H1 (cell line): Measurements from ENCODE around the gene KIF25. TPM values are rescaled to one million over a fixed set of nuclear protein-coding genes. Genes with fewer than 3 reads are reported as not detected.
A peak's percentile ranks its signal among the peaks of the same experiment; 100 is the strongest.

Source experiments
- CTCF ChIA-PET: fragments of 300-600 bp; sonication (Branson Sonifier 250); formaldehyde crosslinking; loops from one replicate; lab custom pipeline; 2021; ENCODE audit not compliant: partially characterized antibody; lab: Charles Lee
- POLR2A ChIA-PET: fragments of 300-600 bp; sonication (Branson Sonifier 250); formaldehyde crosslinking; loops from one replicate; lab custom pipeline; 2021; ENCODE audit warnings: inconsistent platforms; ENCODE audit not compliant: partially characterized antibody; lab: Charles Lee
- DNase-seq, 2 experiments: peaks; one replicate each; pipeline versions ENCODE4 v3.0.0 to v3.0.0-alpha.2; 2010 to 2022; ENCODE audit warnings: low spot score in 2 of 2, low read depth in 1 of 2, mixed read lengths in 1 of 2
- FAIRE-seq: peaks from 2 replicates; lab custom pipeline; 2011; peaks lifted over from hg19 to GRCh38; lab: Jason Lieb, UNC
- H2AFZ ChIP-seq: 2 replicates; pipeline ENCODE4 v1.8.1; 2012; ENCODE audit warnings: low read length, inconsistent platforms
- H2AK5ac ChIP-seq: 2 replicates; pipeline ENCODE4 v1.6.1; 2013; ENCODE audit warnings: low read depth, low read length
- H2BK120ac ChIP-seq: replicated peaks from 2 replicates; pipeline ENCODE3; 2013; ENCODE audit warnings: low read depth, low read length, inconsistent platforms
- H2BK12ac ChIP-seq: 2 replicates; pipeline ENCODE4 v1.6.1; 2013; ENCODE audit warnings: low read depth, low read length
- H2BK15ac ChIP-seq: 2 replicates; pipeline ENCODE4 v1.6.1; 2013; ENCODE audit warnings: low read length
- H2BK20ac ChIP-seq: 2 replicates; pipeline ENCODE4 v1.6.1; 2013; ENCODE audit warnings: low read length
- H2BK5ac ChIP-seq: 2 replicates; pipeline ENCODE4 v1.6.1; 2013; ENCODE audit warnings: low read depth, low read length
- H3K14ac ChIP-seq: 2 replicates; pipeline ENCODE4 v1.6.1; 2013; ENCODE audit warnings: inconsistent platforms; ENCODE audit not compliant: insufficient read length
- H3K18ac ChIP-seq: 2 replicates; pipeline ENCODE4 v1.6.1; 2013; ENCODE audit warnings: low read length; ENCODE audit errors: extremely low read depth
- H3K23ac ChIP-seq: 2 replicates; pipeline ENCODE4 v1.6.1; 2013; ENCODE audit warnings: inconsistent platforms; ENCODE audit not compliant: insufficient read length
- H3K23me2 ChIP-seq: 2 replicates; pipeline ENCODE4 v1.6.1; 2013; ENCODE audit warnings: low read depth, low read length
- H3K27ac ChIP-seq: 2 replicates; pipeline ENCODE4 v1.6.1; 2011; ENCODE audit warnings: low read depth, low read length, inconsistent platforms
- H3K27me3 ChIP-seq, 4 experiments: replicated peaks in 1 of 4; 1 replicate in 1 of 4; 2 replicates in 3 of 4; pipeline versions ENCODE4 v1.6.1 to v1.8.1; 2011 to 2013; ENCODE audit warnings: low read length in 3 of 4, mild to moderate bottlenecking in 3 of 4, inconsistent platforms in 2 of 4, mixed read lengths in 2 of 4, moderate library complexity in 1 of 4; ENCODE audit not compliant: control insufficient read depth in 3 of 4, insufficient read depth in 3 of 4; ENCODE audit errors: extremely low read depth in 1 of 4
- H3K36me3 ChIP-seq, 4 experiments: 2 replicates each; pipeline versions ENCODE4 v1.6.1 to v1.8.1; 2011 to 2013; ENCODE audit warnings: mild to moderate bottlenecking in 4 of 4, low read length in 3 of 4, moderate library complexity in 2 of 4, control low read depth in 1 of 4, inconsistent platforms in 1 of 4; ENCODE audit not compliant: insufficient read depth in 4 of 4, control insufficient read depth in 2 of 4
- H3K4ac ChIP-seq: replicated peaks from 2 replicates; pipeline ENCODE3; 2013; ENCODE audit warnings: low read length, low read depth, mixed read lengths, inconsistent platforms; ENCODE audit not compliant: insufficient read length
- H3K4me1 ChIP-seq, 4 experiments: replicated peaks in 1 of 4; 1 replicate in 1 of 4; 2 replicates in 3 of 4; pipeline versions ENCODE4 v1.6.1 to v1.8.1; 2011 to 2013; ENCODE audit warnings: low read length in 3 of 4, inconsistent platforms in 2 of 4, mixed read lengths in 1 of 4; ENCODE audit not compliant: insufficient read depth in 4 of 4, control insufficient read depth in 3 of 4
- H3K4me2 ChIP-seq, 2 experiments: 2 replicates each; pipeline versions ENCODE4 v1.6.1 to v1.8.1; 2011 to 2013; ENCODE audit warnings: low read depth in 2 of 2, low read length in 2 of 2, control low read depth in 1 of 2, inconsistent platforms in 1 of 2, mild to moderate bottlenecking in 1 of 2; ENCODE audit not compliant: insufficient read depth in 1 of 2
- H3K4me3 ChIP-seq, 4 experiments: fragments of 200-600, 300-600 bp in 1 of 4; sonication (generic), shearing (Covaris generic), sonication (Bioruptor Twin) in 1 of 4; 2 replicates each; pipeline versions ENCODE4 v1.5.1 to v1.8.1; 2011 to 2016; ENCODE audit warnings: low read length in 4 of 4, low read depth in 3 of 4, control low read depth in 2 of 4, inconsistent platforms in 2 of 4, mild to moderate bottlenecking in 2 of 4, mixed read lengths in 1 of 4, moderate library complexity in 1 of 4; ENCODE audit not compliant: insufficient read depth in 2 of 4; ENCODE audit errors: extremely low read depth in 1 of 4
- H3K56ac ChIP-seq: replicated peaks from 2 replicates; pipeline ENCODE3; 2013; ENCODE audit warnings: low read depth, mild to moderate bottlenecking, mixed read lengths, low read length, inconsistent platforms; ENCODE audit not compliant: insufficient read length
- H3K79me1 ChIP-seq: 2 replicates; pipeline ENCODE4 v1.6.1; 2013; ENCODE audit warnings: low read depth, low read length, control low read depth
- H3K79me2 ChIP-seq, 2 experiments: 2 replicates each; pipeline versions ENCODE4 v1.6.1 to v1.8.1; 2012 to 2013; ENCODE audit warnings: low read length in 2 of 2, mild to moderate bottlenecking in 2 of 2, inconsistent platforms in 1 of 2; ENCODE audit not compliant: insufficient read depth in 2 of 2, control insufficient read depth in 1 of 2
- H3K9ac ChIP-seq, 4 experiments: replicated peaks in 1 of 4; 1 replicate in 1 of 4; 2 replicates in 3 of 4; pipeline versions ENCODE4 v1.6.1 to v1.8.1; 2011 to 2013; ENCODE audit warnings: low read depth in 3 of 4, low read length in 3 of 4, control low read depth in 2 of 4, mild to moderate bottlenecking in 2 of 4, moderate library complexity in 2 of 4, inconsistent platforms in 1 of 4; ENCODE audit errors: extremely low read depth in 1 of 4
- H3K9me3 ChIP-seq, 2 experiments: 2 replicates each; pipeline versions ENCODE4 v1.6.1 to v1.8.1; 2012 to 2013; ENCODE audit warnings: mild to moderate bottlenecking in 2 of 2, moderate library complexity in 2 of 2, control low read depth in 1 of 2, inconsistent platforms in 1 of 2, low read depth in 1 of 2, low read length in 1 of 2, mixed read lengths in 1 of 2; ENCODE audit not compliant: insufficient read depth in 2 of 2
- H4K20me1 ChIP-seq, 2 experiments: replicated peaks in 1 of 2; 2 replicates each; pipeline versions ENCODE3 to v1.8.1; 2011 to 2013; ENCODE audit warnings: inconsistent platforms in 2 of 2, low read length in 2 of 2, mild to moderate bottlenecking in 1 of 2; ENCODE audit not compliant: insufficient read depth in 2 of 2, control insufficient read depth in 1 of 2
- H4K5ac ChIP-seq: 2 replicates; pipeline ENCODE4 v1.6.1; 2013; ENCODE audit warnings: low read length, low read depth, mixed read lengths, inconsistent platforms; ENCODE audit not compliant: insufficient read length
- H4K8ac ChIP-seq: 2 replicates; pipeline ENCODE4 v1.8.0; 2013; ENCODE audit warnings: mild to moderate bottlenecking, moderate library complexity, low read length, inconsistent platforms; ENCODE audit not compliant: insufficient read depth; ENCODE audit errors: extremely low read depth
- H4K91ac ChIP-seq: replicated peaks from 2 replicates; pipeline ENCODE3; 2013; ENCODE audit warnings: low read length, mixed read lengths, inconsistent platforms; ENCODE audit not compliant: insufficient read length
- BACH1 ChIP-seq: IDR thresholded peaks from 2 replicates; pipeline ENCODE4 v1.6.1; 2012; ENCODE audit warnings: low read length, improper control_type of control experiment
- BRCA1 ChIP-seq: IDR thresholded peaks from 2 replicates; pipeline ENCODE4 v1.6.1; 2012; ENCODE audit warnings: low read depth, low read length, improper control_type of control experiment
- CEBPB ChIP-seq: IDR thresholded peaks from 2 replicates; pipeline ENCODE4 v1.6.1; 2012; ENCODE audit warnings: low read depth, low read length
- CHD2 ChIP-seq: IDR thresholded peaks from 2 replicates; pipeline ENCODE4 v1.6.1; 2012; ENCODE audit warnings: low read length, improper control_type of control experiment
- HDAC6 ChIP-seq: IDR thresholded peaks from one replicate; pipeline ENCODE4 v1.7.1; 2012; ENCODE audit warnings: low read depth, mild to moderate bottlenecking, inconsistent platforms, low read length, moderate library complexity
- NANOG ChIP-seq: IDR thresholded peaks from 2 replicates; pipeline ENCODE4 v1.6.1; 2011; ENCODE audit warnings: low read length, low read depth, mild to moderate bottlenecking, inconsistent platforms; ENCODE audit not compliant: insufficient read depth, poor library complexity, severe bottlenecking
- POU5F1 ChIP-seq: IDR thresholded peaks from 2 replicates; pipeline ENCODE4 v1.6.1; 2011; ENCODE audit warnings: low read depth, mild to moderate bottlenecking, low read length, moderate library complexity
- SIRT6 ChIP-seq: IDR thresholded peaks from one replicate; pipeline ENCODE4 v1.7.1; 2012; ENCODE audit warnings: low read length, inconsistent platforms
- TAF1 ChIP-seq: IDR thresholded peaks from 2 replicates; pipeline ENCODE4 v1.6.1; 2011; ENCODE audit warnings: mild to moderate bottlenecking, low read depth, low read length
- TCF12 ChIP-seq: IDR thresholded peaks from 2 replicates; pipeline ENCODE4 v1.6.1; 2011; ENCODE audit warnings: low read depth, mild to moderate bottlenecking, low read length
- YY1 ChIP-seq: IDR thresholded peaks from 2 replicates; pipeline ENCODE4 v1.6.1; 2011; ENCODE audit warnings: low read depth, mild to moderate bottlenecking, low read length
- WGBS, 2 experiments: shearing (Covaris generic) in 1 of 2; methylation state at CpG; one replicate each; pipeline versions ENCODE4 v1.1.6 to v1.1.7; 2013 to 2015; ENCODE audit warnings: low lambda C conversion rate in 2 of 2, mixed read lengths in 2 of 2, inconsistent platforms in 1 of 2, low coverage in 1 of 2, missing lambda C conversion rate in 1 of 2; ENCODE audit not compliant: insufficient replicate concordance in 2 of 2, insufficient coverage in 1 of 2, insufficient read length in 1 of 2; ENCODE audit errors: extremely low coverage in 1 of 2, missing lambda C conversion rate in 1 of 2; 5-methylcytosine and 5-hydroxymethylcytosine counted together
- long read RNA-seq, 2 experiments: library from RNA in 1 of 2; library from capped mRNA in 1 of 2; stranded (forward); transcript quantifications; one replicate each; pipeline ENCODE4 v2.0.0, GENCODE V29; 2021; ENCODE audit warnings: inconsistent platforms in 1 of 2
- polyA minus RNA-seq, 3 experiments: library from RNA; depleted of rRNA, polyadenylated mRNA; stranded (reverse); fragments of >200 nt; gene quantifications; 1 replicate in 2 of 3; 2 replicates in 1 of 3; pipeline ENCODE4 v1.2.3, GENCODE V29; 2011
- polyA plus RNA-seq, 7 experiments: library from polyadenylated mRNA; depleted of rRNA in 3 of 7; stranded (reverse) in 5 of 7; unstranded in 2 of 7; fragments of >200 nt in 5 of 7; fragments of 200-250 nt in 2 of 7; gene quantifications; 1 replicate in 5 of 7; 2 replicates in 1 of 7; 4 replicates in 1 of 7; pipeline versions ENCODE4 v1.2.1 to v1.2.3, GENCODE V29; 2011 to 2013; ENCODE audit warnings: missing spikeins in 2 of 7, mixed read lengths in 2 of 7
- total RNA-seq: library from RNA; stranded (reverse); fragmentation: NEBNext Ultra II Directional; extraction: Animal tissue kit (Norgen Biotek cat#: 25700); gene quantifications from 2 replicates; pipeline ENCODE4 v1.2.1, GENCODE V29; 2021
- TF ChIP-seq, protein P1 (sequence below): IDR thresholded peaks from 2 replicates; pipeline ENCODE4 v1.6.1; 2012; ENCODE audit warnings: inconsistent platforms

The KIF25 gene
- total RNA-seq, result 2.0 and 2.3 TPM in 2 replicates
- 1.5 and 2.5 TPM in 2 replicates for polyA plus RNA-seq (2011; rRNA removed)
- polyA plus RNA-seq (2011; cell fraction: cytosol; rRNA removed), result 2.2 TPM
- polyA plus RNA-seq (2011; cell fraction: nucleus; rRNA removed), result 4.5 TPM
- 1.4 to 3.0 TPM (median 1.6 TPM) in 4 replicates for polyA plus RNA-seq (2012, experiment 1 of 2)
- 0.39 TPM for polyA plus RNA-seq (2012, experiment 2 of 2)
- polyA plus RNA-seq (2013, experiment 1 of 2), result 0.91 TPM
- polyA plus RNA-seq (2013, experiment 2 of 2), result 1.2 TPM
- 0.60 and 2.0 TPM in 2 replicates for polyA minus RNA-seq (2011; rRNA and poly(A)+ RNA removed)
- polyA minus RNA-seq (2011; cell fraction: cytosol; rRNA and poly(A)+ RNA removed), result 1.0 TPM
- polyA minus RNA-seq (2011; cell fraction: nucleus; rRNA and poly(A)+ RNA removed), result 1.1 TPM
- long read RNA-seq, experiment 1, result 0 reads
- long read RNA-seq, experiment 2, result 0 reads

DNA sequence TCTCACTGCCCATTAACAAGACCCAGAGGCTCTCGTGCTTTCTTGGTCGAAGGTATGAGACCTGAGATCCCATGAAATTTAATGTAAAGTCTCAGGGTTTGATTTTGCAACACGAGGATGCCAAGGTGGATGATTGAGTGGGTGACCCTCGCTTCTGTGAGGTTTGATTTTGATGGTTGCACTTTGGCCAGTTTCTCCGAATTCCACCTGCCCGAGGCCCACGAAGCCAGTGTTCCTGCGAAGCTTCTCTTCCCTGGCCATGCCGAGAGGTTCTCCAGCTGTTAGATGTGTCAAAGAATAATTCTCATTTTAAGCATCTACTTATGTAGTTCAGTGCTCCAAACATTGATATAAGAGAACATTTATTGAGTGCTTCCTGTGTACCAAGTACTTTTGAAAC, at the start of gene KIF25:
KIF25 (plus strand) TSS at position 30 of the 400 bp plus-strand sequence. CDS start 31,915 bp downstream, outside the sequence.
- ChIA-PET CTCF (interaction anchor here (0.6 to 2.8 kb wide), 3 partner anchors 15 to 136 kb away, joined by 3 to 10 read pairs (median 5); no protein-coding TSS in a partner anchor), POLR2A (interaction anchor here (0.5 kb wide), 1 partner anchor 13 kb away, joined by 4 read pairs; no protein-coding TSS in a partner anchor)
- Histone ChIP-seq H4K8ac (0 out of 2 replicates have a peak within 1 kb of the TSS, but pooled peaks have one; percentile 43), H2BK120ac (peak within 1 kb of the TSS; percentile 24), H2BK5ac (peak within 1 kb of the TSS; percentile 75; the same call in 1 of the 2 replicates), H3K18ac (no peak within 1 kb of the TSS), H3K27me3 (no peaks in the 10 kb centered on the region), H3K79me2 (no peaks in the 10 kb centered on the region), H3K23ac (no peak within 1 kb of the TSS), H3K36me3 (no peaks in the 10 kb centered on the region), H3K4me3 (peak within 1 kb of the TSS in 1 of 4 experiments; percentile 32; a peak in 1 of 8 replicates), H3K9ac (no peak within 1 kb of the TSS), H3K4me2 (peak within 1 kb of the TSS in 1 of 2 experiments; percentile 57; a peak in 3 of 4 replicates), H2BK12ac (peak within 1 kb of the TSS; percentile 53; the same call in 1 of the 2 replicates), H2AK5ac (no peak within 1 kb of the TSS), H2BK15ac (no peak within 1 kb of the TSS; the same call in 1 of the 2 replicates), H3K9me3 (no peaks in the 10 kb centered on the region; a peak in 1 of 4 replicates), H4K20me1 (no peaks in the 10 kb centered on the region), H3K23me2 (no peaks in the 10 kb centered on the region), H3K27ac (no peak within 1 kb of the TSS), H4K5ac (peak within 1 kb of the TSS; percentile 71), H2BK20ac (peak within 1 kb of the TSS; percentile 61; the same call in 1 of the 2 replicates), H2AFZ (no peak within 1 kb of the TSS), H3K4me1 (peaks cover 0 to 13% (median 3%) of the 10 kb centered on the region in 4 experiments; a peak in 6 of 7 replicates), H4K91ac (peak within 1 kb of the TSS; percentile 93), H3K4ac (no peak within 1 kb of the TSS), H3K56ac (peak within 1 kb of the TSS; percentile 26), H3K79me1 (no peaks in the 10 kb centered on the region), H3K14ac (no peak within 1 kb of the TSS)
- WGBS, 2 experiments, result 84% methylated on average over 9 of the region's 9 CpGs; no CpG with 5 or more reads in 1 of the 2 experiments
- DNase-seq, result peak in 1 of 2 experiments; percentile 45
- FAIRE-seq, result no peak
- TF ChIP-seq SIRT6 (no peak), POU5F1 (no peak), TAF1 (no peak), HDAC6 (no peak), BRCA1 (no peak), CEBPB (no peak), BACH1 (no peak), TCF12 (no peak), NANOG (no peak), CHD2 (no peak), YY1 (no peak)
- TF ChIP-seq, protein P1, sequence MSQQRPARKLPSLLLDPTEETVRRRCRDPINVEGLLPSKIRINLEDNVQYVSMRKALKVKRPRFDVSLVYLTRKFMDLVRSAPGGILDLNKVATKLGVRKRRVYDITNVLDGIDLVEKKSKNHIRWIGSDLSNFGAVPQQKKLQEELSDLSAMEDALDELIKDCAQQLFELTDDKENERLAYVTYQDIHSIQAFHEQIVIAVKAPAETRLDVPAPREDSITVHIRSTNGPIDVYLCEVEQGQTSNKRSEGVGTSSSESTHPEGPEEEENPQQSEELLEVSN, result 0 out of 2 replicates have a peak, but pooled peaks have one; percentile 21
